SK-N-SH (cell line): ENCODE data around the gene TRPM2.

ENCODE experiments used
- CHD2 ChIP-seq: fragments of 150-350 bp; IDR thresholded peaks from 2 replicates; pipeline ENCODE4 v1.6.1; 2018; ENCODE audit warnings: low read length; ENCODE audit not compliant: partially characterized antibody
- EZH2phosphoT487 ChIP-seq: fragments of 200-600 bp; sonication (generic); IDR thresholded peaks from 2 replicates; pipeline ENCODE4 v1.6.1; 2017; ENCODE audit warnings: low read depth, mixed run types, mild to moderate bottlenecking, antibody characterized with exemption, moderate library complexity, borderline replicate concordance
- GABPA ChIP-seq: IDR thresholded peaks from 2 replicates; pipeline ENCODE4 v1.4.0; 2012; ENCODE audit warnings: low read depth, mild to moderate bottlenecking
- SMC3 ChIP-seq: IDR thresholded peaks from 2 replicates; pipeline ENCODE4 v1.6.1; 2012; ENCODE audit warnings: low read depth, low read length, improper control_type of control experiment
- TAF1 ChIP-seq: IDR thresholded peaks from 2 replicates; pipeline ENCODE4 v1.6.1; 2012; ENCODE audit warnings: low read depth, mild to moderate bottlenecking, low read length, moderate library complexity, borderline replicate concordance
- TEAD4 ChIP-seq: IDR thresholded peaks from 2 replicates; pipeline ENCODE4 v1.4.0; 2012; ENCODE audit warnings: mild to moderate bottlenecking, borderline replicate concordance; ENCODE audit not compliant: insufficient read depth
- TF ChIP-seq, protein P1 (sequence below): fragments of 200-600 bp; sonication (generic); IDR thresholded peaks from 2 replicates; pipeline ENCODE4 v1.6.1; 2017; ENCODE audit warnings: antibody characterized with exemption, mild to moderate bottlenecking, moderate library complexity

DNA sequence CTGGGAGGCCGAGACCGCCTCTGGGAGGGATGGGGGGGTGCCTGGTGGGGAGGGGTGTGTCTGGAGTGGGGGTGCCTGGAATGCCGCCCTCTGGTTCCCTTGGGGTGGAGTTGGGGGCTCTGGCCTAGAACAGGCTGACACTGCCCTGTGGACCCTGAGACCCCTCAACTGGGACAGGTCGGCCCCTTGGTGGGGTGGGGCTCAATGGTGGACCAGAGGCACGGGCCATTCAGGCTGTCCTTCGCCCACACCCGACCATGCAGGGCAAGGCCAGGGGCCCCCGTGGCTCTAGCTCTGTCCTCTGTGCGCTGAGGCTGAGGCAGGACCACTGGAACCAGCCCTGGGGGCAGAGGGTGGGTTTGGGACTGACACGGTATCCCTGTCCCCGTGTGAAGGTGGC, 38.9 kb upstream of the TRPM2 start:
- TF ChIP-seq TEAD4 (no peak), CHD2 (no peak), EZH2phosphoT487 (no peak), SMC3 (no peak), TAF1 (no peak), GABPA (no peak)
- TF ChIP-seq, protein P1, sequence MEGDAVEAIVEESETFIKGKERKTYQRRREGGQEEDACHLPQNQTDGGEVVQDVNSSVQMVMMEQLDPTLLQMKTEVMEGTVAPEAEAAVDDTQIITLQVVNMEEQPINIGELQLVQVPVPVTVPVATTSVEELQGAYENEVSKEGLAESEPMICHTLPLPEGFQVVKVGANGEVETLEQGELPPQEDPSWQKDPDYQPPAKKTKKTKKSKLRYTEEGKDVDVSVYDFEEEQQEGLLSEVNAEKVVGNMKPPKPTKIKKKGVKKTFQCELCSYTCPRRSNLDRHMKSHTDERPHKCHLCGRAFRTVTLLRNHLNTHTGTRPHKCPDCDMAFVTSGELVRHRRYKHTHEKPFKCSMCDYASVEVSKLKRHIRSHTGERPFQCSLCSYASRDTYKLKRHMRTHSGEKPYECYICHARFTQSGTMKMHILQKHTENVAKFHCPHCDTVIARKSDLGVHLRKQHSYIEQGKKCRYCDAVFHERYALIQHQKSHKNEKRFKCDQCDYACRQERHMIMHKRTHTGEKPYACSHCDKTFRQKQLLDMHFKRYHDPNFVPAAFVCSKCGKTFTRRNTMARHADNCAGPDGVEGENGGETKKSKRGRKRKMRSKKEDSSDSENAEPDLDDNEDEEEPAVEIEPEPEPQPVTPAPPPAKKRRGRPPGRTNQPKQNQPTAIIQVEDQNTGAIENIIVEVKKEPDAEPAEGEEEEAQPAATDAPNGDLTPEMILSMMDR = no peak
